Neural cell (in vitro differentiated cells): ENCODE results near the gene IFNL3. TPM values are rescaled to one million over a fixed set of nuclear protein-coding genes. Genes with fewer than 3 reads are reported as not detected.

Source experiments
- H2AFZ ChIP-seq: fragments of 200-600, 300-800 bp; sonication (generic), shearing (Covaris generic); 2 replicates; pipeline ENCODE4 v1.6.0; 2014; ENCODE audit warnings: low read depth, mild to moderate bottlenecking, antibody characterized with exemption, low read length, moderate library complexity
- H3F3A ChIP-seq: fragments of 200-600 bp; shearing (Covaris generic); 2 replicates; pipeline ENCODE4 v1.6.1; 2016; ENCODE audit warnings: mild to moderate bottlenecking, moderate library complexity, mixed read lengths, antibody characterized with exemption, low read length; ENCODE audit not compliant: insufficient read depth, poor library complexity, severe bottlenecking
- H3K27ac ChIP-seq: fragments of 200-600, 300-800 bp; sonication (generic), shearing (Covaris generic); 2 replicates; pipeline ENCODE4 v1.5.1; 2014; ENCODE audit warnings: mild to moderate bottlenecking, low read length, moderate library complexity
- H3K27me3 ChIP-seq: fragments of 300-800, 200-600 bp; sonication (generic), shearing (Covaris generic); 2 replicates; pipeline ENCODE4 v1.6.0; 2014; ENCODE audit warnings: mild to moderate bottlenecking, low read depth, low read length, moderate library complexity; ENCODE audit not compliant: insufficient read depth
- H3K36me3 ChIP-seq: fragments of 300-800, 200-600 bp; sonication (generic), shearing (Covaris generic); 2 replicates; pipeline ENCODE4 v1.5.1; 2014; ENCODE audit warnings: mild to moderate bottlenecking, antibody characterized with exemption, low read length, moderate library complexity; ENCODE audit not compliant: insufficient read depth
- H3K4me2 ChIP-seq: fragments of 300-800, 200-600 bp; sonication (generic), shearing (Covaris generic); 2 replicates; pipeline ENCODE4 v1.6.0; 2014; ENCODE audit warnings: mild to moderate bottlenecking, low read length
- H3K4me3 ChIP-seq: fragments of 300-800, 200-600 bp; sonication (generic), shearing (Covaris generic); 2 replicates; pipeline ENCODE4 v1.5.1; 2014; ENCODE audit warnings: mild to moderate bottlenecking, low read length, moderate library complexity
- H3K79me2 ChIP-seq: fragments of 200-600 bp; shearing (Covaris generic); replicated peaks from 2 replicates; pipeline ENCODE4 v1.6.0; 2014; ENCODE audit warnings: mild to moderate bottlenecking, low read length, moderate library complexity; ENCODE audit not compliant: insufficient read depth
- H3K9ac ChIP-seq: fragments of 300-800, 200-600 bp; sonication (generic), shearing (Covaris generic); 2 replicates; pipeline ENCODE4 v1.6.1; 2016; ENCODE audit warnings: mild to moderate bottlenecking, low read length, mixed read lengths
- H3K9me2 ChIP-seq: fragments of 200-600 bp; shearing (Covaris generic); 2 replicates; pipeline ENCODE4 v1.6.1; 2016; ENCODE audit warnings: mild to moderate bottlenecking, low read length, mixed read lengths; ENCODE audit not compliant: insufficient read depth
- H3K9me3 ChIP-seq: fragments of 200-600, 300-800 bp; sonication (generic), shearing (Covaris generic); 2 replicates; pipeline ENCODE4 v1.6.1; 2016; ENCODE audit warnings: mild to moderate bottlenecking, mixed run types, low read length, moderate library complexity, mixed read lengths
- H4K20me1 ChIP-seq: fragments of 200-600 bp; shearing (Covaris generic); 2 replicates; pipeline ENCODE4 v1.6.1; 2016; ENCODE audit warnings: mild to moderate bottlenecking, mixed run types; ENCODE audit not compliant: insufficient read depth
- EP300 ChIP-seq: fragments of 450-650 bp; conservative IDR thresholded peaks from 2 replicates; pipeline ENCODE4 v1.6.1; 2014; ENCODE audit warnings: antibody characterized with exemption, mild to moderate bottlenecking, moderate library complexity; ENCODE audit not compliant: poor library complexity, severe bottlenecking
- EZH2 ChIP-seq: fragments of 200-600, 300-800 bp; shearing (Covaris generic), sonication (generic); IDR thresholded peaks from 2 replicates; pipeline ENCODE4 v1.6.1; 2014; ENCODE audit warnings: antibody characterized with exemption, low read length, borderline replicate concordance, mild to moderate bottlenecking; ENCODE audit not compliant: insufficient read depth, poor library complexity, severe bottlenecking
- MXI1 ChIP-seq: fragments of 450-650 bp; conservative IDR thresholded peaks from 2 replicates; pipeline ENCODE4 v1.6.1; 2014; ENCODE audit warnings: antibody characterized with exemption, mild to moderate bottlenecking; ENCODE audit not compliant: poor library complexity, severe bottlenecking
- POLR2AphosphoS5 ChIP-seq: IDR thresholded peaks from 2 replicates; pipeline ENCODE4 v1.6.1; 2012
- RAD21 ChIP-seq: fragments of 450-650 bp; conservative IDR thresholded peaks from 2 replicates; pipeline ENCODE4 v1.6.1; 2014; ENCODE audit warnings: antibody characterized with exemption, mild to moderate bottlenecking, moderate library complexity
- SMC3 ChIP-seq: fragments of 450-650 bp; conservative IDR thresholded peaks from 2 replicates; pipeline ENCODE4 v1.6.1; 2014; ENCODE audit warnings: antibody characterized with exemption, mild to moderate bottlenecking, moderate library complexity; ENCODE audit not compliant: poor library complexity
- TAF1 ChIP-seq: IDR thresholded peaks from 2 replicates; pipeline ENCODE4 v1.6.1; 2012; ENCODE audit warnings: low read depth
- polyA plus RNA-seq: library from polyadenylated mRNA; depleted of rRNA; stranded (reverse); fragments of >200 nt; gene quantifications from 2 replicates; pipeline ENCODE4 v1.2.3, GENCODE V29; 2014
- TF ChIP-seq, protein P1 (sequence below): fragments of 450-650 bp; IDR thresholded peaks from 2 replicates; pipeline ENCODE4 v1.5.1; 2014; ENCODE audit warnings: antibody characterized with exemption, mild to moderate bottlenecking, moderate library complexity; ENCODE audit not compliant: poor library complexity, severe bottlenecking
- TF ChIP-seq, protein P2 (sequence below): IDR thresholded peaks from 2 replicates; pipeline ENCODE4 v1.6.1; 2012; ENCODE audit warnings: borderline replicate concordance

IFNL3 gene
- polyA plus RNA-seq, 1 donor from 2014 or later: not detected

GRCh38 chr19:39208175-39208795 lies 36.5 kb downstream of the IFNL3 start:
- Histone ChIP-seq H3K79me2 (no peaks in the 10 kb centered on the region), H3K9me2 (no peaks in the 10 kb centered on the region), H3F3A (no peaks in the 10 kb centered on the region), H3K9ac (no peak overlapping the region), H3K4me2 (no peak overlapping the region), H2AFZ (no peak overlapping the region), H3K27me3 (peaks cover 13% of the 10 kb centered on the region), H3K27ac (no peak overlapping the region), H3K4me3 (no peak overlapping the region), H3K36me3 (no peaks in the 10 kb centered on the region), H4K20me1 (no peaks in the 10 kb centered on the region), H3K9me3 (no peaks in the 10 kb centered on the region)
- TF ChIP-seq MXI1: no peak
- TF ChIP-seq, protein P1, sequence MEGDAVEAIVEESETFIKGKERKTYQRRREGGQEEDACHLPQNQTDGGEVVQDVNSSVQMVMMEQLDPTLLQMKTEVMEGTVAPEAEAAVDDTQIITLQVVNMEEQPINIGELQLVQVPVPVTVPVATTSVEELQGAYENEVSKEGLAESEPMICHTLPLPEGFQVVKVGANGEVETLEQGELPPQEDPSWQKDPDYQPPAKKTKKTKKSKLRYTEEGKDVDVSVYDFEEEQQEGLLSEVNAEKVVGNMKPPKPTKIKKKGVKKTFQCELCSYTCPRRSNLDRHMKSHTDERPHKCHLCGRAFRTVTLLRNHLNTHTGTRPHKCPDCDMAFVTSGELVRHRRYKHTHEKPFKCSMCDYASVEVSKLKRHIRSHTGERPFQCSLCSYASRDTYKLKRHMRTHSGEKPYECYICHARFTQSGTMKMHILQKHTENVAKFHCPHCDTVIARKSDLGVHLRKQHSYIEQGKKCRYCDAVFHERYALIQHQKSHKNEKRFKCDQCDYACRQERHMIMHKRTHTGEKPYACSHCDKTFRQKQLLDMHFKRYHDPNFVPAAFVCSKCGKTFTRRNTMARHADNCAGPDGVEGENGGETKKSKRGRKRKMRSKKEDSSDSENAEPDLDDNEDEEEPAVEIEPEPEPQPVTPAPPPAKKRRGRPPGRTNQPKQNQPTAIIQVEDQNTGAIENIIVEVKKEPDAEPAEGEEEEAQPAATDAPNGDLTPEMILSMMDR: no peak
- TF ChIP-seq, protein P2, sequence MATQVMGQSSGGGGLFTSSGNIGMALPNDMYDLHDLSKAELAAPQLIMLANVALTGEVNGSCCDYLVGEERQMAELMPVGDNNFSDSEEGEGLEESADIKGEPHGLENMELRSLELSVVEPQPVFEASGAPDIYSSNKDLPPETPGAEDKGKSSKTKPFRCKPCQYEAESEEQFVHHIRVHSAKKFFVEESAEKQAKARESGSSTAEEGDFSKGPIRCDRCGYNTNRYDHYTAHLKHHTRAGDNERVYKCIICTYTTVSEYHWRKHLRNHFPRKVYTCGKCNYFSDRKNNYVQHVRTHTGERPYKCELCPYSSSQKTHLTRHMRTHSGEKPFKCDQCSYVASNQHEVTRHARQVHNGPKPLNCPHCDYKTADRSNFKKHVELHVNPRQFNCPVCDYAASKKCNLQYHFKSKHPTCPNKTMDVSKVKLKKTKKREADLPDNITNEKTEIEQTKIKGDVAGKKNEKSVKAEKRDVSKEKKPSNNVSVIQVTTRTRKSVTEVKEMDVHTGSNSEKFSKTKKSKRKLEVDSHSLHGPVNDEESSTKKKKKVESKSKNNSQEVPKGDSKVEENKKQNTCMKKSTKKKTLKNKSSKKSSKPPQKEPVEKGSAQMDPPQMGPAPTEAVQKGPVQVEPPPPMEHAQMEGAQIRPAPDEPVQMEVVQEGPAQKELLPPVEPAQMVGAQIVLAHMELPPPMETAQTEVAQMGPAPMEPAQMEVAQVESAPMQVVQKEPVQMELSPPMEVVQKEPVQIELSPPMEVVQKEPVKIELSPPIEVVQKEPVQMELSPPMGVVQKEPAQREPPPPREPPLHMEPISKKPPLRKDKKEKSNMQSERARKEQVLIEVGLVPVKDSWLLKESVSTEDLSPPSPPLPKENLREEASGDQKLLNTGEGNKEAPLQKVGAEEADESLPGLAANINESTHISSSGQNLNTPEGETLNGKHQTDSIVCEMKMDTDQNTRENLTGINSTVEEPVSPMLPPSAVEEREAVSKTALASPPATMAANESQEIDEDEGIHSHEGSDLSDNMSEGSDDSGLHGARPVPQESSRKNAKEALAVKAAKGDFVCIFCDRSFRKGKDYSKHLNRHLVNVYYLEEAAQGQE: no peak

GRCh38 chr19:39207293-39207836 lies 37.4 kb downstream of the IFNL3 start:
- no peaks in the 10 kb centered on the region for H3K36me3 ChIP-seq
- no peaks in the 10 kb centered on the region for H3K79me2 ChIP-seq
- no peak overlapping the region for H3K27ac ChIP-seq
- H3K9me2 ChIP-seq: no peaks in the 10 kb centered on the region
- H3K9me3 ChIP-seq: no peaks in the 10 kb centered on the region
- H2AFZ ChIP-seq: no peak overlapping the region
- H3F3A ChIP-seq: no peaks in the 10 kb centered on the region
- no peak overlapping the region for H3K9ac ChIP-seq
- H3K4me2 ChIP-seq: no peak overlapping the region
- TF ChIP-seq, protein P1: no peak
- TF ChIP-seq, protein P2: no peak
- no peak for TF ChIP-seq EZH2
- TF ChIP-seq MXI1: no peak
- no peak for TF ChIP-seq SMC3
- TF ChIP-seq POLR2AphosphoS5: no peak
- no peak for TF ChIP-seq EP300
- no peak for TF ChIP-seq TAF1
- TF ChIP-seq RAD21: no peak
- no peaks in the 10 kb centered on the region for H4K20me1 ChIP-seq
- H3K4me3 ChIP-seq: no peak overlapping the region
- peaks cover 17% of the 10 kb centered on the region for H3K27me3 ChIP-seq
